MM.1S (cell line): Measurements from ENCODE around the gene PDE1A.

ENCODE experiments used
- CTCF ChIP-seq: fragments of 300-600 bp; sonication (generic); IDR thresholded peaks from 2 replicates; pipeline ENCODE4 v1.5.1; 2016; ENCODE audit warnings: antibody characterized with exemption, low read length, mixed read lengths
- EZH2 ChIP-seq: fragments of 300-600 bp; sonication (generic); optimal IDR thresholded peaks from 2 replicates; pipeline ENCODE3; 2017; ENCODE audit warnings: low read depth, mild to moderate bottlenecking, antibody characterized with exemption, low read length, mixed read lengths

- TF ChIP-seq CTCF (no peak), EZH2 (no peak)
Observed at GRCh38 chr2:182445391-182445965, 18.6 kb upstream of the PDE1A start.
